WTC11 (cell line): ENCODE results near the gene ANKRD2. TPM values are rescaled to one million over a fixed set of nuclear protein-coding genes. Genes with fewer than 3 reads are reported as not detected.

ENCODE experiments used
- ATAC-seq: fragments of 200-7000 bp; cut with Tn5 transposase; 2 replicates; pipeline ENCODE4 v1.10.0; 2021; ENCODE audit warnings: mild to moderate bottlenecking, moderate library complexity
- Bru-seq: library from RNA; stranded (reverse); fragments of 400-500 nt; gene quantifications from one replicate; lab custom pipeline; 2021; lab: Mats Ljungman, UMichigan
- CTCF ChIA-PET: fragments of 300-600 bp; sonication (Branson Sonifier 250); formaldehyde crosslinking; loops from one replicate; lab custom pipeline; 2021; ENCODE audit warnings: antibody characterized with exemption; lab: Charles Lee
- POLR2A ChIA-PET: fragments of 350-600 bp; sonication (Branson Sonifier 250); formaldehyde crosslinking; loops from one replicate; lab custom pipeline; 2021; ENCODE audit warnings: antibody characterized with exemption; lab: Charles Lee
- DNase-seq: peaks from one replicate; pipeline ENCODE4 v3.0.0; 2021; ENCODE audit warnings: low spot score
- H3K27ac Mint-ChIP-seq: 2 replicates; pipeline ENCODE4 v1.8.0; 2021; ENCODE audit warnings: mixed read lengths
- H3K27me3 Mint-ChIP-seq: 2 replicates; pipeline ENCODE4 v1.8.0; 2021; ENCODE audit warnings: low read depth, mild to moderate bottlenecking, moderate library complexity, mixed read lengths
- H3K36me3 Mint-ChIP-seq: 2 replicates; pipeline ENCODE4 v1.8.0; 2021; ENCODE audit warnings: mixed read lengths
- H3K4me1 Mint-ChIP-seq: 2 replicates; pipeline ENCODE4 v1.8.0; 2022; ENCODE audit warnings: mixed read lengths
- H3K4me3 Mint-ChIP-seq: 2 replicates; pipeline ENCODE4 v1.8.0; 2021; ENCODE audit warnings: mild to moderate bottlenecking, moderate library complexity, mixed read lengths
- H3K9me3 Mint-ChIP-seq: 2 replicates; pipeline ENCODE4 v1.8.0; 2021; ENCODE audit warnings: mixed read lengths
- ATF1 ChIP-seq: sonication (generic); formaldehyde crosslinking; IDR thresholded peaks from 2 replicates; pipeline ENCODE4 v1.8.1; 2023; ENCODE audit warnings: mild to moderate bottlenecking, moderate library complexity, missing genetic modification reagents
- ATF3 ChIP-seq: sonication (generic); formaldehyde crosslinking; conservative IDR thresholded peaks from 2 replicates; pipeline ENCODE4 v1.8.1; 2022; ENCODE audit warnings: mild to moderate bottlenecking, missing genetic modification reagents
- CREM ChIP-seq: sonication (generic); formaldehyde crosslinking; IDR thresholded peaks from 2 replicates; pipeline ENCODE4 v1.8.1; 2022; ENCODE audit warnings: mild to moderate bottlenecking, missing genetic modification reagents, moderate library complexity
- CTCF ChIP-seq: fragments of 200-600 bp; IDR thresholded peaks from 2 replicates; pipeline ENCODE4 v1.8.0; 2022; ENCODE audit warnings: antibody characterized with exemption
- ESRRA ChIP-seq: sonication (generic); formaldehyde crosslinking; IDR thresholded peaks from 2 replicates; pipeline ENCODE4 v1.8.1; 2022; ENCODE audit warnings: mild to moderate bottlenecking, missing genetic modification reagents, borderline replicate concordance
- GABPB1 ChIP-seq: sonication (generic); formaldehyde crosslinking; IDR thresholded peaks from 2 replicates; pipeline ENCODE4 v1.8.1; 2023; ENCODE audit warnings: mild to moderate bottlenecking, missing genetic modification reagents
- GRHL2 ChIP-seq: fragments of 250-450 bp; sonication (Bioruptor Pico); IDR thresholded peaks from 2 replicates; pipeline ENCODE4 v1.8.0; 2022; ENCODE audit warnings: mild to moderate bottlenecking, moderate library complexity; ENCODE audit not compliant: insufficient replicate concordance, severe bottlenecking
- HMGXB4 ChIP-seq: sonication (generic); formaldehyde crosslinking; IDR thresholded peaks from 2 replicates; pipeline ENCODE4 v1.8.1; 2023; ENCODE audit warnings: mild to moderate bottlenecking, moderate library complexity, missing genetic modification reagents
- MAX ChIP-seq: sonication (generic); formaldehyde crosslinking; IDR thresholded peaks from 2 replicates; pipeline ENCODE4 v1.8.0; 2022; ENCODE audit warnings: mild to moderate bottlenecking, missing genetic modification reagents
- MYBL2 ChIP-seq: sonication (generic); formaldehyde crosslinking; IDR thresholded peaks from 2 replicates; pipeline ENCODE4 v1.8.1; 2023; ENCODE audit warnings: mild to moderate bottlenecking, moderate library complexity, missing genetic modification reagents
- NFE2L1 ChIP-seq: sonication (generic); formaldehyde crosslinking; IDR thresholded peaks from 2 replicates; pipeline ENCODE4 v1.8.1; 2023; ENCODE audit warnings: missing genetic modification reagents
- PRDM15 ChIP-seq: sonication (generic); formaldehyde crosslinking; IDR thresholded peaks from 2 replicates; pipeline ENCODE4 v1.8.0; 2022; ENCODE audit warnings: missing genetic modification reagents
- TCF7 ChIP-seq: sonication (generic); formaldehyde crosslinking; IDR thresholded peaks from 2 replicates; pipeline ENCODE4 v1.8.0; 2022; ENCODE audit warnings: mild to moderate bottlenecking, low read depth, missing genetic modification reagents, moderate library complexity
- TEAD1 ChIP-seq: sonication (generic); formaldehyde crosslinking; IDR thresholded peaks from 2 replicates; pipeline ENCODE4 v1.8.0; 2022; ENCODE audit warnings: mild to moderate bottlenecking, missing genetic modification reagents
- TEAD4 ChIP-seq: sonication (generic); formaldehyde crosslinking; IDR thresholded peaks from 2 replicates; pipeline ENCODE4 v1.8.0; 2022; ENCODE audit warnings: mild to moderate bottlenecking, missing genetic modification reagents
- ZBTB21 ChIP-seq: sonication (generic); formaldehyde crosslinking; IDR thresholded peaks from 2 replicates; pipeline ENCODE4 v1.8.1; 2023; ENCODE audit warnings: mild to moderate bottlenecking, missing genetic modification reagents, borderline replicate concordance
- ZNF138 ChIP-seq: sonication (generic); formaldehyde crosslinking; conservative IDR thresholded peaks from 2 replicates; pipeline ENCODE4 v1.8.1; 2022; ENCODE audit warnings: mild to moderate bottlenecking, moderate library complexity, missing genetic modification reagents
- ZNF232 ChIP-seq: sonication (generic); formaldehyde crosslinking; IDR thresholded peaks from 2 replicates; pipeline ENCODE4 v1.8.0; 2022; ENCODE audit warnings: mild to moderate bottlenecking, missing genetic modification reagents
- ZNF416 ChIP-seq: fragments of 250-450 bp; sonication (Bioruptor Pico); IDR thresholded peaks from 2 replicates; pipeline ENCODE4 v1.9.0; 2021; ENCODE audit warnings: mild to moderate bottlenecking, inconsistent platforms
- long read RNA-seq, 3 experiments: library from RNA in 1 of 3; library from capped mRNA in 1 of 3; library from polyadenylated mRNA in 1 of 3; unstranded in 2 of 3; stranded (forward) in 1 of 3; transcript quantifications; one replicate each; pipeline ENCODE4 v2.0.0, GENCODE V29; 2021
- total RNA-seq: library from RNA; stranded (reverse); gene quantifications from 3 replicates; pipeline ENCODE4 v1.2.3, GENCODE V29; 2021

The ANKRD2 gene, protein sequence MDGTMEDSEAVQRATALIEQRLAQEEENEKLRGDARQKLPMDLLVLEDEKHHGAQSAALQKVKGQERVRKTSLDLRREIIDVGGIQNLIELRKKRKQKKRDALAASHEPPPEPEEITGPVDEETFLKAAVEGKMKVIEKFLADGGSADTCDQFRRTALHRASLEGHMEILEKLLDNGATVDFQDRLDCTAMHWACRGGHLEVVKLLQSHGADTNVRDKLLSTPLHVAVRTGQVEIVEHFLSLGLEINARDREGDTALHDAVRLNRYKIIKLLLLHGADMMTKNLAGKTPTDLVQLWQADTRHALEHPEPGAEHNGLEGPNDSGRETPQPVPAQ
- total RNA-seq: not detected in 3 replicates
- Bru-seq, nascent RNA: percentile 14 among the genes with signal in this experiment
- long read RNA-seq, experiment 1: 0 reads
- long read RNA-seq, experiment 2: 0 reads
- long read RNA-seq, experiment 3: 0 reads

GRCh38 chr10:97572214-97572989, at the start of gene ANKRD2:
TSS of gene ANKRD2 (plus strand) at chr10:97572779. CDS start at chr10:97572789, 10 bp downstream.
- peak; percentile 88 for DNase-seq
- ChIA-PET CTCF (interaction anchor here (0.6 to 2.8 kb wide), 49 partner anchors 9 to 1994 kb away, joined by 3 to 55 read pairs (median 5); partner anchors contain the start of genes AVPI1, C10orf62, HOGA1 and MORN4), POLR2A (interaction anchor here (0.9 kb wide), 1 partner anchor 11 kb away, joined by 3 read pairs; no protein-coding TSS in a partner anchor)
- Mint-ChIP-seq H3K4me3 (no peak within 1 kb of the TSS), H3K9me3 (no peaks in the 10 kb centered on the region), H3K27me3 (no peaks in the 10 kb centered on the region), H3K36me3 (0 out of 2 replicates have a peak, but pooled peaks cover 5% of the 10 kb centered on the region), H3K27ac (peak within 1 kb of the TSS; percentile 75), H3K4me1 (peaks cover 5% of the 10 kb centered on the region)
- ATAC-seq: peak; percentile 92
- TF ChIP-seq ATF3 (CRISPR knock-in tag) (no peak), TEAD4 (CRISPR knock-in tag) (no peak), ZBTB21 (CRISPR knock-in tag) (0 out of 2 replicates have a peak, but pooled peaks have one; percentile 36), CREM (0 out of 2 replicates have a peak, but pooled peaks have one; percentile 50), GABPB1 (no peak), GRHL2 (CRISPR knock-in tag) (no peak), ZNF138 (CRISPR knock-in tag) (0 out of 2 replicates have a peak, but pooled peaks have one; percentile 39), PRDM15 (CRISPR knock-in tag) (no peak), ZNF232 (0 out of 2 replicates have a peak, but pooled peaks have one; percentile 26), NFE2L1 (CRISPR knock-in tag) (no peak), MAX (CRISPR knock-in tag) (peak; percentile 45; the same call in 1 of the 2 replicates), ESRRA (no peak), ATF1 (no peak), TEAD1 (0 out of 2 replicates have a peak, but pooled peaks have one; percentile 37), HMGXB4 (CRISPR knock-in tag) (0 out of 2 replicates have a peak, but pooled peaks have one; percentile 44), MYBL2 (CRISPR knock-in tag) (no peak), ZNF416 (no peak), TCF7 (no peak), CTCF (no peak; the same call in 1 of the 2 replicates)
